Activated CD4-positive, alpha-beta T cell treated with anti-CD3 and anti-CD28 coated beads, Interleukin-2, amount 50 U/mL, for 24 hours (primary cell): ENCODE data around the gene ADCY6.

Experiments
- DNase-seq, 2 donors: peaks; one replicate each; pipeline ENCODE4 v3.0.0-alpha.2; 2020; ENCODE audit warnings: low read depth in 1 of 2, low spot score in 1 of 2

The ADCY6 gene

GRCh38 chr12:48788854-48789775 is at the start of gene ADCY6:
Gene ADCY6 (minus strand): TSS chr12:48789089. CDS start chr12:48783434, 5,655 bp downstream.
- DNase-seq: no peak

- no peak for DNase-seq
Observed at GRCh38 chr12:48838048-48838447, 49.2 kb upstream of the ADCY6 start.

GRCh38 chr12:48832321-48833060 is 43.6 kb upstream of the ADCY6 start:
- no peak for DNase-seq

GRCh38 chr12:48831257-48831656 is 42.4 kb upstream of the ADCY6 start:
- no peak for DNase-seq

GRCh38 chr12:48828841-48829575 is 40.1 kb upstream of the ADCY6 start:
- no peak for DNase-seq

GRCh38 chr12:48828293-48828692 is 39.4 kb upstream of the ADCY6 start:
- no peak for DNase-seq

- no peak for DNase-seq
Observed at GRCh38 chr12:48827513-48828096, 38.7 kb upstream of the ADCY6 start.

- DNase-seq: no peak
Observed at GRCh38 chr12:48827026-48827425, 38.1 kb upstream of the ADCY6 start.

GRCh38 chr12:48826209-48826855 is 37.4 kb upstream of the ADCY6 start:
- no peak for DNase-seq

GRCh38 chr12:48824905-48825304 is 36.0 kb upstream of the ADCY6 start:
- no peak for DNase-seq

GRCh38 chr12:48824112-48824511 is 35.2 kb upstream of the ADCY6 start:
- no peak for DNase-seq

GRCh38 chr12:48823281-48823680 is 34.4 kb upstream of the ADCY6 start:
- no peak for DNase-seq

GRCh38 chr12:48822711-48823110 is 33.8 kb upstream of the ADCY6 start:
- DNase-seq: no peak

GRCh38 chr12:48822139-48822538 is 33.2 kb upstream of the ADCY6 start:
- DNase-seq: no peak

- DNase-seq: no peak
Observed at GRCh38 chr12:48819986-48820725, 31.3 kb upstream of the ADCY6 start.

- DNase-seq: no peak
Observed at GRCh38 chr12:48818831-48819590, 30.1 kb upstream of the ADCY6 start.

GRCh38 chr12:48817873-48818830 is 29.3 kb upstream of the ADCY6 start, which contains the start of gene CACNB3:
Gene CACNB3 (plus strand): TSS chr12:48818496. CDS start chr12:48818930, 434 bp downstream.
- DNase-seq: peak; percentile 56 to 60
